H9 (cell line): ENCODE data around the gene NT5DC1. TPM values are rescaled to one million over a fixed set of nuclear protein-coding genes. Genes with fewer than 3 reads are reported as not detected.

Source experiments
- DNase-seq: peaks from one replicate; pipeline ENCODE4 v3.0.0-alpha.2; 2017
- H2AFZ ChIP-seq: one replicate; pipeline ENCODE4 v1.6.1; 2013; ENCODE audit warnings: mild to moderate bottlenecking, low read length, control low read depth, moderate library complexity
- H2AK5ac ChIP-seq: 2 replicates; pipeline ENCODE4 v1.6.1; 2013; ENCODE audit warnings: low read length, control low read depth, mixed read lengths; ENCODE audit not compliant: insufficient read length
- H2BK120ac ChIP-seq: one replicate; pipeline ENCODE4 v1.6.1; 2013; ENCODE audit warnings: low read depth, mild to moderate bottlenecking, low read length, control low read depth, inconsistent platforms; ENCODE audit not compliant: poor library complexity, severe bottlenecking
- H2BK12ac ChIP-seq: 2 replicates; pipeline ENCODE4 v1.6.1; 2013; ENCODE audit warnings: low read length, control low read depth, mixed read lengths, low read depth; ENCODE audit not compliant: insufficient read length
- H2BK15ac ChIP-seq: 2 replicates; pipeline ENCODE4 v1.6.1; 2013; ENCODE audit warnings: low read depth, low read length, control low read depth
- H2BK20ac ChIP-seq: one replicate; pipeline ENCODE4 v1.6.1; 2013; ENCODE audit warnings: low read depth, mild to moderate bottlenecking, low read length, control low read depth, inconsistent platforms; ENCODE audit not compliant: poor library complexity, severe bottlenecking
- H2BK5ac ChIP-seq: 2 replicates; pipeline ENCODE4 v1.6.1; 2013; ENCODE audit warnings: low read length, control low read depth, mixed read lengths; ENCODE audit not compliant: insufficient read length
- H3K14ac ChIP-seq: 2 replicates; pipeline ENCODE4 v1.6.1; 2013; ENCODE audit warnings: low read length, control low read depth; ENCODE audit not compliant: insufficient read depth
- H3K18ac ChIP-seq: 2 replicates; pipeline ENCODE4 v1.6.1; 2013; ENCODE audit warnings: low read depth, mild to moderate bottlenecking, mixed read lengths, low read length, control low read depth; ENCODE audit not compliant: insufficient read length
- H3K23ac ChIP-seq: 2 replicates; pipeline ENCODE4 v1.6.1; 2013; ENCODE audit warnings: low read length, control low read depth, mixed read lengths, low read depth; ENCODE audit not compliant: insufficient read length
- H3K23me2 ChIP-seq: 2 replicates; pipeline ENCODE4 v1.6.1; 2013; ENCODE audit warnings: low read depth, mild to moderate bottlenecking, mixed read lengths, low read length, control low read depth; ENCODE audit not compliant: insufficient read length, poor library complexity, severe bottlenecking
- H3K27ac ChIP-seq: 2 replicates; pipeline ENCODE4 v1.5.1; 2013; ENCODE audit warnings: low read length, control low read depth, mixed read lengths, low read depth; ENCODE audit not compliant: insufficient read length
- H3K27me3 ChIP-seq: 2 replicates; pipeline ENCODE4 v1.6.1; 2013; ENCODE audit warnings: low read length, control low read depth, inconsistent platforms; ENCODE audit not compliant: insufficient read depth
- H3K4ac ChIP-seq: 2 replicates; pipeline ENCODE4 v1.6.1; 2013; ENCODE audit warnings: low read depth, mild to moderate bottlenecking, control low read depth, inconsistent platforms, low read length, moderate library complexity
- H3K4me1 ChIP-seq: 2 replicates; pipeline ENCODE4 v1.6.1; 2013; ENCODE audit warnings: low read length, control low read depth, inconsistent platforms; ENCODE audit not compliant: insufficient read depth
- H3K4me2 ChIP-seq: 2 replicates; pipeline ENCODE4 v1.6.1; 2013; ENCODE audit warnings: low read length, control low read depth, mixed read lengths; ENCODE audit not compliant: insufficient read length, insufficient read depth
- H3K56ac ChIP-seq: 2 replicates; pipeline ENCODE4 v1.6.1; 2013; ENCODE audit warnings: low read depth, mild to moderate bottlenecking, mixed read lengths, low read length, control low read depth; ENCODE audit not compliant: insufficient read length
- H3K79me1 ChIP-seq: 2 replicates; pipeline ENCODE4 v1.6.1; 2013; ENCODE audit warnings: low read depth, mild to moderate bottlenecking, moderate library complexity, low read length, control low read depth, inconsistent platforms; ENCODE audit not compliant: insufficient read depth, poor library complexity, severe bottlenecking
- H3K79me2 ChIP-seq: 2 replicates; pipeline ENCODE4 v1.6.1; 2013; ENCODE audit warnings: low read length, control low read depth, inconsistent platforms; ENCODE audit not compliant: insufficient read depth
- H3K9ac ChIP-seq: 2 replicates; pipeline ENCODE4 v1.6.1; 2013; ENCODE audit warnings: low read length, control low read depth, mixed read lengths; ENCODE audit not compliant: insufficient read length; ENCODE audit errors: extremely low read depth
- H3K9me3 ChIP-seq: one replicate; pipeline ENCODE4 v1.6.1; 2013; ENCODE audit warnings: low read depth, low read length, inconsistent platforms; ENCODE audit not compliant: control insufficient read depth
- H3T11ph ChIP-seq: one replicate; pipeline ENCODE4 v1.6.1; 2013; ENCODE audit warnings: mild to moderate bottlenecking, low read length, control low read depth, inconsistent platforms
- H4K20me1 ChIP-seq: one replicate; pipeline ENCODE4 v1.6.1; 2013; ENCODE audit not compliant: control insufficient read depth, insufficient read length, insufficient read depth
- H4K5ac ChIP-seq: 2 replicates; pipeline ENCODE4 v1.6.1; 2013; ENCODE audit warnings: low read depth, mild to moderate bottlenecking, mixed read lengths, low read length, control low read depth; ENCODE audit not compliant: insufficient read length
- H4K8ac ChIP-seq: replicated peaks from 2 replicates; pipeline ENCODE4 v1.6.1; 2013; ENCODE audit warnings: low read length, control low read depth, mixed read lengths, low read depth; ENCODE audit not compliant: insufficient read length
- H4K91ac ChIP-seq: 2 replicates; pipeline ENCODE4 v1.6.1; 2013; ENCODE audit warnings: low read depth, mild to moderate bottlenecking, moderate library complexity, mixed read lengths, low read length, control low read depth; ENCODE audit not compliant: insufficient read length
- H3K27ac Mint-ChIP-seq, 3 experiments: 2 replicates in 2 of 3; 3 replicates in 1 of 3; pipeline ENCODE4 v1.8.0; 2020 to 2021; ENCODE audit warnings: mixed read lengths in 3 of 3, mild to moderate bottlenecking in 1 of 3, moderate library complexity in 1 of 3
- H3K27me3 Mint-ChIP-seq: 2 replicates; pipeline ENCODE4 v1.8.0; 2021; ENCODE audit warnings: low read depth, mild to moderate bottlenecking, moderate library complexity, mixed read lengths
- H3K36me3 Mint-ChIP-seq, 3 experiments: 2 replicates in 2 of 3; 3 replicates in 1 of 3; pipeline ENCODE4 v1.8.0; 2020 to 2021; ENCODE audit warnings: low read depth in 3 of 3, mixed read lengths in 3 of 3; ENCODE audit not compliant: insufficient read depth in 1 of 3
- H3K4me1 Mint-ChIP-seq, 2 experiments: 2 replicates each; pipeline ENCODE4 v1.8.0; 2020; ENCODE audit warnings: mixed read lengths in 2 of 2
- H3K4me3 Mint-ChIP-seq, 2 experiments: 2 replicates in 1 of 2; 3 replicates in 1 of 2; pipeline ENCODE4 v1.8.0; 2020 to 2021; ENCODE audit warnings: mild to moderate bottlenecking in 2 of 2, mixed read lengths in 2 of 2, moderate library complexity in 1 of 2
- H3K9me3 Mint-ChIP-seq, 2 experiments: 2 replicates in 1 of 2; 3 replicates in 1 of 2; pipeline ENCODE4 v1.8.0; 2020; ENCODE audit warnings: mild to moderate bottlenecking in 2 of 2, mixed read lengths in 2 of 2, moderate library complexity in 1 of 2
- WGBS: extraction: QIAGEN DNeasy Blood & Tissue Kit; methylation state at CpG from one replicate; pipeline ENCODE4 v1.1.7; 2013; ENCODE audit warnings: missing lambda C conversion rate, low lambda C conversion rate, mixed read lengths; ENCODE audit not compliant: insufficient read length; ENCODE audit errors: extremely low coverage; 5-methylcytosine and 5-hydroxymethylcytosine counted together
- total RNA-seq: library from RNA; stranded (reverse); gene quantifications from 2 replicates; pipeline ENCODE4 v1.2.1, GENCODE V29; 2021
- TF ChIP-seq, protein P1 (sequence below): fragments of 200-600 bp; sonication (generic); conservative IDR thresholded peaks from 3 replicates; pipeline ENCODE4 v1.8.0; 2021; ENCODE audit warnings: antibody characterized with exemption, mild to moderate bottlenecking

The NT5DC1 gene
- total RNA-seq, 1 experiment from 2014 or later, result 64.9 TPM

DNA sequence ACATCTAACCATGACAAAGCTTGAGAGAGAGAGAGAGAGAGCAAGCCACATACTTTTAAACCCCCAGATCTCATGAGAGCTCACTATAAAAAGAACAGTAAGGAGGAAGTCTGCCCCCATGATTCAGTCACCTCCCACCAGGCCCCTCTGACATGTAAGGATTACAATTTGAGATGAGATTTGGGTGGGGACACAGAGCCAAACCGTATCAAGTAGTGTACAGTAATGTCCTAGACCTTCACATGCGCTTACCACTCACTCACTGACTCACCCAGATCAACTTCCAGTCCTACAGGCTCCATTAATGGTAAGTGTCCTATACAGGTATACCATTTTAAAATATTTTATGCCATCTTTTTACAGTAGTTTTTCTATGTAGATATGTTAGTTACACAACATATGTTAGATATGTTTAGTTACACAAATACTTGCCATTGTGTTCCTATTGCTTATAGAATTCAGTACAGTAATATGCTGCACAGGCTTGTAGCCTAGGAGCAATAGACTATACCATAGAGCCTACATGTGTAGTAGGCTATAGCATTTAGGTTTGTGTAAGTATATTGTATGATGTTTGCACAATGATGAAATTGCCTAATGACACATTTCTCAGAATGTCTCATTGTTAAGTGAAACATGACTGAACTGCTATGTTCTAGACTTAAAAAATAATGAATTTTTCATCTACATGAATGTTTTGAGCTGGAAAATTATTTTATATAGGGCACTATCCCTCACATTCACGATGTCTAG, 167.4 kb downstream of the NT5DC1 start:
- no peak overlapping the region for H3K27ac Mint-ChIP-seq
- Histone ChIP-seq H3K27me3 (no peaks in the 10 kb centered on the region), H3K56ac (no peak overlapping the region), H3K27ac (no peak overlapping the region), H3K79me2 (no peaks in the 10 kb centered on the region), H4K91ac (no peak overlapping the region), H3K9me3 (no peaks in the 10 kb centered on the region), H3K23me2 (no peaks in the 10 kb centered on the region), H3K18ac (no peak overlapping the region), H4K5ac (no peak overlapping the region), H3K23ac (no peak overlapping the region), H2AFZ (no peak overlapping the region), H2AK5ac (no peak overlapping the region), H2BK20ac (no peak overlapping the region), H4K20me1 (no peaks in the 10 kb centered on the region), H3T11ph (no peak overlapping the region), H3K4me1 (peaks cover 5% of the 10 kb centered on the region; the same call in 1 of the 2 replicates), H3K4me2 (no peak overlapping the region), H2BK120ac (no peak overlapping the region), H2BK12ac (no peak overlapping the region), H4K8ac (no peak overlapping the region), H3K9ac (no peak overlapping the region), H2BK15ac (no peak overlapping the region), H3K79me1 (no peaks in the 10 kb centered on the region), H3K14ac (no peak overlapping the region), H2BK5ac (no peak overlapping the region), H3K4ac (no peak overlapping the region)
- no peak overlapping the region for H3K4me3 Mint-ChIP-seq
- no peaks in the 10 kb centered on the region for H3K27me3 Mint-ChIP-seq
- H3K4me1 Mint-ChIP-seq, result peaks cover 20 to 24% of the 10 kb centered on the region in 2 experiments
- no peak for DNase-seq
- WGBS, result no CpG with 5 or more reads among the region's 3 CpGs
- TF ChIP-seq, protein P1, sequence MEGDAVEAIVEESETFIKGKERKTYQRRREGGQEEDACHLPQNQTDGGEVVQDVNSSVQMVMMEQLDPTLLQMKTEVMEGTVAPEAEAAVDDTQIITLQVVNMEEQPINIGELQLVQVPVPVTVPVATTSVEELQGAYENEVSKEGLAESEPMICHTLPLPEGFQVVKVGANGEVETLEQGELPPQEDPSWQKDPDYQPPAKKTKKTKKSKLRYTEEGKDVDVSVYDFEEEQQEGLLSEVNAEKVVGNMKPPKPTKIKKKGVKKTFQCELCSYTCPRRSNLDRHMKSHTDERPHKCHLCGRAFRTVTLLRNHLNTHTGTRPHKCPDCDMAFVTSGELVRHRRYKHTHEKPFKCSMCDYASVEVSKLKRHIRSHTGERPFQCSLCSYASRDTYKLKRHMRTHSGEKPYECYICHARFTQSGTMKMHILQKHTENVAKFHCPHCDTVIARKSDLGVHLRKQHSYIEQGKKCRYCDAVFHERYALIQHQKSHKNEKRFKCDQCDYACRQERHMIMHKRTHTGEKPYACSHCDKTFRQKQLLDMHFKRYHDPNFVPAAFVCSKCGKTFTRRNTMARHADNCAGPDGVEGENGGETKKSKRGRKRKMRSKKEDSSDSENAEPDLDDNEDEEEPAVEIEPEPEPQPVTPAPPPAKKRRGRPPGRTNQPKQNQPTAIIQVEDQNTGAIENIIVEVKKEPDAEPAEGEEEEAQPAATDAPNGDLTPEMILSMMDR, result no peak
- H3K36me3 Mint-ChIP-seq, result no peaks in the 10 kb centered on the region; a peak in 3 of 7 replicates
- H3K9me3 Mint-ChIP-seq, result no peaks in the 10 kb centered on the region; a peak in 2 of 5 replicates
